ENCODE results near the gene BPIFA3.

DNA sequence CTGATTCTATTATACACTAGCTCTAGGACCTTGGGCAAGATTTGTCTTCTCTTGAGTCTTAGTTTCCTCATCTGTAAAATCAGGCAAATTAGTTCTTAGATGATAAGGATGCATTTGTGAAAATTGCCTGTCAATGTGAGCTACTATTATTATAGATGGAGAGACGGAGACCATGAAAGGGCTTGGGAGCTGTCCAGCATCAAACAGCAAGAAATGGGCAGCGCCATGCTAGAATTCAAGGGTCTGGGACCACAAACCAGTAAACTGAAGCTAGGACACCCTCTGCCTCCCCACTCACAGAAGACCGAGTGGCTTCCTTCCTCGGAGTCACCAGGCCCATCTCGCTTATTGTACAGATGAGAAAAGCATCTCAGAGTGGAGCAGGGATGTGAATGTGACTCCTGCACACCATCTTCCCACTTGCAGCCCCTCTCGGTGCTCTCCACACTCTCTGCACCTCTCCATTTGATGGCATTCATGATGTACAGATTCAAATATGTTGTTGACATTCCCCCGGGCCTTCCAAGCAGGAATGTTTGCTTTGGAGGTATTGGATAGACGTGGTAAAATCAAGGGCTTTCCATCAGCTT is 24.1 kb upstream of the BPIFA3 start:
- TF ChIP-seq CTCF (IDR thresholded peaks at IDR 0.05; ENCODE audit: borderline replicate concordance, extremely low read depth, low read length, poor library complexity, severe bottlenecking) = no peak
- TF ChIP-seq EZH2 (IDR thresholded peaks at IDR 0.05; ENCODE audit: borderline replicate concordance, low read depth, low read length, severe bottlenecking) = no peak
